ENCODE data around the gene SALL1. TPM values are rescaled to one million over a fixed set of nuclear protein-coding genes. Genes with fewer than 3 reads are reported as not detected.

Gene SALL1
- total RNA-seq, 1 donor from 2014 or later, result not detected

GRCh38 chr16:51093726-51094280 is 57.3 kb downstream of the SALL1 start:
- Mint-ChIP-seq H3K27ac (no peak overlapping the region), H3K9me3 (peaks cover 2% of the 10 kb centered on the region), H3K4me3 (no peak overlapping the region), H3K27me3 (no peaks in the 10 kb centered on the region), H3K36me3 (ENCODE audit: low read depth) (no peaks in the 10 kb centered on the region), H3K4me1 (no peaks in the 10 kb centered on the region)
- no peak for ATAC-seq (ENCODE audit: low read depth)
- intact Hi-C loops (cut with micrococcal nuclease), result no loop called here
- ChIA-PET POLR2A (no interaction called here), CTCF (no interaction called here)
- no peak for TF ChIP-seq CTCF (IDR thresholded peaks at IDR 0.05)
- DNase-seq, result no peak

Measured in activated B cell treated with CpG ODN at 0.5 μM for 24 hours (primary cell).